GM23248 (cell line): Measurements from ENCODE around the gene SPSB4. TPM values are rescaled to one million over a fixed set of nuclear protein-coding genes. Genes with fewer than 3 reads are reported as not detected.
A peak's percentile ranks its signal among the peaks of the same experiment; 100 is the strongest.

Experiments used
- DNase-seq: peaks from one replicate; pipeline ENCODE4 v3.0.0-alpha.2; 2015
- H2AFZ ChIP-seq: fragments of 200-600 bp; sonication (generic); 2 replicates; pipeline ENCODE4 v1.6.1; 2016; ENCODE audit warnings: antibody characterized with exemption
- H3F3A ChIP-seq: fragments of 200-600 bp; sonication (generic); 2 replicates; pipeline ENCODE4 v1.6.1; 2016; ENCODE audit warnings: mild to moderate bottlenecking, antibody characterized with exemption, mixed run types; ENCODE audit not compliant: insufficient read depth
- H3K27ac ChIP-seq: fragments of 200-600 bp; sonication (generic); 2 replicates; pipeline ENCODE4 v1.5.1; 2016; ENCODE audit warnings: mild to moderate bottlenecking
- H3K27me3 ChIP-seq: fragments of 200-600 bp; sonication (generic); replicated peaks from 2 replicates; pipeline ENCODE4 v1.6.1; 2016; ENCODE audit warnings: mild to moderate bottlenecking; ENCODE audit not compliant: insufficient read depth
- H3K36me3 ChIP-seq: fragments of 200-600 bp; sonication (generic); 2 replicates; pipeline ENCODE4 v1.6.1; 2016; ENCODE audit warnings: low read depth, mild to moderate bottlenecking
- H3K4me1 ChIP-seq: fragments of 200-600 bp; sonication (generic); 2 replicates; pipeline ENCODE4 v1.6.1; 2016; ENCODE audit warnings: mild to moderate bottlenecking; ENCODE audit not compliant: insufficient read depth
- H3K4me2 ChIP-seq: fragments of 200-600 bp; sonication (generic); one replicate; pipeline ENCODE4 v1.6.1; 2016; ENCODE audit warnings: mild to moderate bottlenecking; ENCODE audit not compliant: unreplicated experiment
- H3K4me3 ChIP-seq: fragments of 200-600 bp; sonication (generic); 2 replicates; pipeline ENCODE4 v1.5.1; 2016; ENCODE audit warnings: mild to moderate bottlenecking
- H3K79me2 ChIP-seq: fragments of 200-600 bp; sonication (generic); 2 replicates; pipeline ENCODE4 v1.6.1; 2016; ENCODE audit warnings: mild to moderate bottlenecking; ENCODE audit not compliant: insufficient read depth
- H3K9ac ChIP-seq: fragments of 200-600 bp; sonication (generic); 2 replicates; pipeline ENCODE4 v1.6.1; 2016; ENCODE audit warnings: mild to moderate bottlenecking
- H3K9me2 ChIP-seq: fragments of 200-600 bp; sonication (generic); 2 replicates; pipeline ENCODE4 v1.6.1; 2016; ENCODE audit warnings: mixed run types, mild to moderate bottlenecking, moderate library complexity; ENCODE audit not compliant: insufficient read depth
- H3K9me3 ChIP-seq: fragments of 200-600 bp; sonication (generic); one replicate; pipeline ENCODE4 v1.6.1; 2017; ENCODE audit warnings: low read depth
- H4K20me1 ChIP-seq: fragments of 200-600 bp; sonication (generic); 2 replicates; pipeline ENCODE4 v1.6.0; 2016; ENCODE audit not compliant: insufficient read depth
- EZH2 ChIP-seq: fragments of 200-600 bp; sonication (generic); IDR thresholded peaks from 2 replicates; pipeline ENCODE4 v1.6.1; 2018; ENCODE audit warnings: antibody characterized with exemption, mild to moderate bottlenecking; ENCODE audit not compliant: insufficient read depth, poor library complexity, severe bottlenecking
- EZH2phosphoT487 ChIP-seq: fragments of 200-600 bp; sonication (generic); IDR thresholded peaks from 2 replicates; pipeline ENCODE4 v1.6.1; 2018; ENCODE audit warnings: antibody characterized with exemption, moderate library complexity, mild to moderate bottlenecking, low read depth; ENCODE audit not compliant: insufficient read depth
- WGBS, 2 experiments: methylation state at CpG; one replicate each; pipeline ENCODE4 v1.1.6; 2015 to 2017; ENCODE audit warnings: low lambda C conversion rate in 2 of 2, low coverage in 1 of 2; ENCODE audit errors: missing lambda C conversion rate in 2 of 2; 5-methylcytosine and 5-hydroxymethylcytosine counted together
- in situ Hi-C: fragments of 300-500 bp; cut with MboI; formaldehyde crosslinking; loops from 2 replicates; pipeline ENCODE4 v1.15.0; 2020
- polyA plus RNA-seq: library from polyadenylated mRNA; unstranded; fragments of >200 nt; fragmentation: Nextera tagmentation; extraction: Ambion mirVana; gene quantifications from 2 replicates; pipeline ENCODE4 v1.2.1, GENCODE V29; 2016
- total RNA-seq: library from RNA; depleted of rRNA; stranded (reverse); fragments of >200 nt; shearing (Covaris generic); gene quantifications from 2 replicates; pipeline ENCODE4 v1.2.3, GENCODE V29; 2014

Gene SPSB4
- total and polyA plus RNA-seq, 2 experiments from 2014 or later: not detected

GRCh38 chr3:141093397-141093796 is 42.2 kb downstream of the SPSB4 start:
- Histone ChIP-seq H3K4me3 (no peak overlapping the region), H3K4me1 (no peaks in the 10 kb centered on the region), H4K20me1 (no peaks in the 10 kb centered on the region), H3K4me2 (no peak overlapping the region), H3K9ac (no peak overlapping the region), H3K27me3 (peaks cover 23% of the 10 kb centered on the region), H2AFZ (no peak overlapping the region), H3K27ac (no peak overlapping the region), H3F3A (no peaks in the 10 kb centered on the region), H3K79me2 (no peaks in the 10 kb centered on the region), H3K36me3 (no peaks in the 10 kb centered on the region), H3K9me3 (no peaks in the 10 kb centered on the region), H3K9me2 (no peaks in the 10 kb centered on the region)
- peak; percentile 16 for DNase-seq
- 41 to 43% methylated on average over 5 of the region's 5 CpGs for WGBS, 2 experiments
- TF ChIP-seq EZH2phosphoT487 (no peak), EZH2 (no peak)
- in situ Hi-C loops: no loop called here

- Histone ChIP-seq H3K27me3 (peaks cover 23% of the 10 kb centered on the region), H3K36me3 (no peaks in the 10 kb centered on the region), H4K20me1 (no peaks in the 10 kb centered on the region), H3K79me2 (no peaks in the 10 kb centered on the region), H3K27ac (no peak overlapping the region), H3K9ac (no peak overlapping the region), H3K4me3 (no peak overlapping the region), H2AFZ (no peak overlapping the region), H3K9me2 (no peaks in the 10 kb centered on the region), H3F3A (no peaks in the 10 kb centered on the region), H3K4me2 (no peak overlapping the region), H3K9me3 (no peaks in the 10 kb centered on the region), H3K4me1 (no peaks in the 10 kb centered on the region)
- in situ Hi-C loops: no loop called here
- TF ChIP-seq EZH2phosphoT487: no peak
- TF ChIP-seq EZH2: no peak
- WGBS, 2 experiments: 59 to 60% methylated on average over 13 of the region's 13 CpGs
- no peak for DNase-seq
Measured at GRCh38 chr3:141093971-141094684, 43.0 kb downstream of the SPSB4 start.

GRCh38 chr3:141094790-141095545 is 43.8 kb downstream of the SPSB4 start:
- DNase-seq: peak; percentile 76
- no peaks in the 10 kb centered on the region for H3K36me3 ChIP-seq
- peak overlapping the region; percentile 11 for H3K9ac ChIP-seq
- H3K9me3 ChIP-seq: no peaks in the 10 kb centered on the region
- H3K79me2 ChIP-seq: no peaks in the 10 kb centered on the region
- H4K20me1 ChIP-seq: no peaks in the 10 kb centered on the region
- H3F3A ChIP-seq: no peaks in the 10 kb centered on the region
- no peaks in the 10 kb centered on the region for H3K9me2 ChIP-seq
- H3K27me3 ChIP-seq: peaks cover 23% of the 10 kb centered on the region
- peak overlapping the region; percentile 40; the same call in 1 of the 2 replicates for H3K4me3 ChIP-seq
- H2AFZ ChIP-seq: peak overlapping the region; percentile 26; the same call in 1 of the 2 replicates
- TF ChIP-seq EZH2phosphoT487: no peak
- TF ChIP-seq EZH2: no peak
- peak overlapping the region; percentile 42 for H3K4me2 ChIP-seq
- no peak overlapping the region for H3K27ac ChIP-seq
- H3K4me1 ChIP-seq: no peaks in the 10 kb centered on the region
- whole genome bisulfite sequencing, 2 experiments: 6 to 12% methylated on average over 23 of the region's 23 CpGs
- in situ Hi-C loops: no loop called here

GRCh38 chr3:141095546-141095937 is 44.4 kb downstream of the SPSB4 start:
- no peak overlapping the region for H2AFZ ChIP-seq
- peaks cover 18% of the 10 kb centered on the region for H3K27me3 ChIP-seq
- no peaks in the 10 kb centered on the region for H3K4me1 ChIP-seq
- no peak overlapping the region for H3K4me2 ChIP-seq
- 0 to 10% methylated on average over 1 of the region's 1 CpG for WGBS, 2 experiments
- H3K9me2 ChIP-seq: no peaks in the 10 kb centered on the region
- H3K4me3 ChIP-seq: no peak overlapping the region
- no peaks in the 10 kb centered on the region for H3K9me3 ChIP-seq
- H3F3A ChIP-seq: no peaks in the 10 kb centered on the region
- H4K20me1 ChIP-seq: no peaks in the 10 kb centered on the region
- TF ChIP-seq EZH2phosphoT487 (no peak), EZH2 (no peak)
- peak overlapping the region; percentile 11; the same call in 1 of the 2 replicates for H3K9ac ChIP-seq
- H3K79me2 ChIP-seq: no peaks in the 10 kb centered on the region
- H3K27ac ChIP-seq: no peak overlapping the region
- in situ Hi-C loops: no loop called here
- DNase-seq: no peak
- H3K36me3 ChIP-seq: no peaks in the 10 kb centered on the region
